ENCODE measurements around the gene CDC42BPA.

DNA sequence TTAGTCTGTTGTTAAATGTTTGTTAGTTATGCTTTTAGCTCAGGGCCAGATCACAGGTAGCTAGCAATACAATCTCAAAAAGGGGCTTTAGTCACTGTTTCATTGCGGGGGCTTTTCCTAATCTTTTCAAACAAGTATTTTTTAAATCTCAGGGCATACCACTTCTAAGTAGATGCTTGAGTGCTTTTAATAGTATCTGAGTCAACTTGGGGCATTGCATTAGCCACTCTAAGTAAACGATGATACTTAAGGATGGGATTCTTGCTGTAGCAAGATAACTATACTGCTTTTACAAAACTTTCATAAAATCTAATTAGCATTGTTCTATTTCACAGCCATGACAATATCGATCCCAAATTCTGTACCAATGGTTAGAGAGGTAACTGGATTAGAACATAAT, 11.6 kb downstream of the CDC42BPA start:
- TF ChIP-seq NFRKB (IDR thresholded peaks at IDR 0.05) (no peak), ELF4 (IDR thresholded peaks at IDR 0.05) (no peak), TARDBP (IDR thresholded peaks at IDR 0.05) (no peak), ARNT (IDR thresholded peaks at IDR 0.05) (no peak), FOXM1 (IDR thresholded peaks at IDR 0.05; ENCODE audit: borderline replicate concordance) (no peak), FOXK2 (IDR thresholded peaks at IDR 0.05) (no peak)
